NCI-H1092 treated with DMSO at 0.1 percent for 48 hours (cell line): ENCODE results near the gene CORO2A.
"Not testable (repeated sequence)": the region's sequence is repeated elsewhere in the genome, so short reads cannot be mapped to it uniquely, and the experiment has no call there.

Source experiments
- DNase-seq: peaks from one replicate; lab custom pipeline; 2025; lab: John Stamatoyannopoulos, UW

Gene CORO2A

DNA sequence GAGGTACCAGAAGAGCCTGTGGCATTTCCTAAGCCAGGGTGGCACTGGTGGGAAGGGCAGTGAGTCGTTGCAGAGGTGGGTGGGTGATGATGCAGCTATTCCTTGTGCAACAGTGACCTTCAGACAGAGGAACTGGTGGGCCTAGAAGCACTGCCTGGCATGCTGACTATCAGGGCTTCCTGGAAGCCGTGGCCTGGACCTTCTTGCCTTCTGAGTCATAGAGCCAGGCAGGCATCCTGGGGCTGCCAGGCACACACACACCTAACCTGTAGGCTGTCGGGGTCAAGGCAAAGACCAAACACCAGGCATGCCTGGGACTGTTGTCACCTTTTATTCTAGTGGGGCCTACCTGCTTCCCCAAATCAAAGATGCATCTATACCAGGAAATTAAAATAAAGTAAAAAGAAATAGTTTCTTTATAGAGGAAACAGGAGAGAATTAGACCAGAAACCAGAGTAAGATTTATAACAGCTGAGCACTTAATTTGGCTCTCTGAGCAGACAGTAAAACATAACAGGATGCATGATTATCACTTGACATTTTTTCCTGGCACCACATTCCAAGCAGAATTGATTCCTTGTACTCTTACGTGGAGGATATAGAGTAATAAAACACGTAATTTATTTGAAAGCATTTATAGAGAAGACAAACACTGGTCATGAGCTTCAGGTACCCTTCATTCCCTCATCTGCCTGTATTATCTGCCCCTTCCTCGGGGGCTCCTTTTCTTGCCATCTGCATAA is 110.8 kb downstream of the CORO2A start:
- no peak for DNase-seq

GRCh38 chr9:98080780-98081179 is 111.7 kb downstream of the CORO2A start:
- DNase-seq = no peak

GRCh38 chr9:98080326-98080725 is 112.1 kb downstream of the CORO2A start:
- no peak for DNase-seq

- no peak for DNase-seq
Measured at GRCh38 chr9:98078895-98079294, 113.5 kb downstream of the CORO2A start.

DNA sequence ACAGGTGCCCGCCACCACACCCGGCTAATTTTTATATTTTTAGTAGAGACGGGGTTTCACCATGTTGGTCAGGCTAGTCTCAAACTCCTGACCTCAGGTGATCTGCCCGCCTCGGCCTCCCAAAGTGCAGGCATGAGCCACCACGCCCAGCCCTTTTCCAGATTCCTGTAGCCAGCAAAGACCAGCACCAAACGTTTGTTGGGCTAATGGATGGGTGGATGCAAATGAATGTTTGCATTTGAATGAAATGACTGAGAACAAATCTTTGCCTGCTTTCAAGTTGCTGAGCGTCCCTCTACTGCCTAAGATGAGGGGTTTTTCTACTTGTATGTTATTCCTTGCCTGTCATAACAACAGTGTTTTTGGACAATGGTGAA is 115.9 kb downstream of the CORO2A start:
- DNase-seq = not testable (repeated sequence)

- no peak for DNase-seq
Measured at GRCh38 chr9:98075332-98075805, 117.1 kb downstream of the CORO2A start.

GRCh38 chr9:98074115-98074990 is 118.1 kb downstream of the CORO2A start:
- DNase-seq = peak; percentile 23

DNA sequence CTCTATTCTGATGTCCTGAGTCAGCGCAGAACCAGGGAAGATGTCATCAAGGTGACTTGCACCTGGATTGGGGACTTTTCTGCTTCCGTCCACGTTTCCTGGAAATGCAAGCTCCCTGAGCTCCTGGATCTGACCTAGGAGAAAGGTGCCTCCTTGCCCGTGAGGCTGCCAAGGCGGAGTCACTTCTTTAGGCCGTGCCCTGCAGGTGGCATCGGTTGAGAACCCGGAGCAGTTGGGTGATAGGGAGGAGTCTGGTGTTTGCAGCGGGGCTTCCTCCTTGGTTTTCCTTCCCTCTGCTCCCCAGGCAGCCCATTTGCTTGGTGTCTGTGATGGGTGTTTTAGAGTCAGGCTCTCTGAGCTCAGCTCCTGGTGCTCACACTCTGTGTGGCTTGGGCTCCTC is 120.7 kb downstream of the CORO2A start:
- no peak for DNase-seq
